HG03139 (cell line): ENCODE results near the gene SINHCAF.

Source experiments
- ATAC-seq: cut with Tn5 transposase; IDR thresholded peaks from one replicate; pipeline ENCODE4 v1.9.1; 2021; ENCODE audit not compliant: unreplicated experiment

Gene SINHCAF

GRCh38 chr12:31337952-31338351, 12.0 kb upstream of the SINHCAF start:
- no peak for ATAC-seq

GRCh38 chr12:31331242-31331641, 5.3 kb upstream of the SINHCAF start:
- ATAC-seq: no peak

- no peak for ATAC-seq
These were observed 1.0 kb upstream of the SINHCAF start for GRCh38 chr12:31326736-31327659.

GRCh38 chr12:31325524-31325875, 450 bp downstream of the SINHCAF start:
- no peak for ATAC-seq

GRCh38 chr12:31324845-31325523, 966 bp downstream of the SINHCAF start:
- ATAC-seq: no peak

- no peak for ATAC-seq
These were observed 1.7 kb downstream of the SINHCAF start for GRCh38 chr12:31324116-31324844.

- no peak for ATAC-seq
These were observed 2.4 kb downstream of the SINHCAF start for GRCh38 chr12:31323391-31324115.

GRCh38 chr12:31322801-31323207, 3.1 kb downstream of the SINHCAF start:
- ATAC-seq: no peak

GRCh38 chr12:31321897-31322228, 4.1 kb downstream of the SINHCAF start:
- no peak for ATAC-seq

GRCh38 chr12:31321186-31321896, 4.6 kb downstream of the SINHCAF start:
- no peak for ATAC-seq

- no peak for ATAC-seq
These were observed 7.2 kb downstream of the SINHCAF start for GRCh38 chr12:31318657-31319269.

- no peak for ATAC-seq
These were observed 8.2 kb downstream of the SINHCAF start for GRCh38 chr12:31317471-31318395.

- ATAC-seq: no peak
These were observed 9.1 kb downstream of the SINHCAF start for GRCh38 chr12:31316891-31317290.

GRCh38 chr12:31315784-31316465, 10.0 kb downstream of the SINHCAF start:
- no peak for ATAC-seq

- peak; percentile 48 for ATAC-seq
These were observed 10.8 kb downstream of the SINHCAF start for GRCh38 chr12:31315044-31315715.

GRCh38 chr12:31312431-31312830, 13.5 kb downstream of the SINHCAF start:
- no peak for ATAC-seq

- ATAC-seq: no peak
These were observed 14.2 kb downstream of the SINHCAF start for GRCh38 chr12:31311634-31312258.
